ENCODE data around the gene NUP54. TPM values are rescaled to one million over a fixed set of nuclear protein-coding genes. Genes with fewer than 3 reads are reported as not detected.

NUP54 gene
- total and polyA plus RNA-seq, 9 of the 15 experiments (the other 6 are each of a cell fraction or from before 2014, with no cell fraction given) = 29.6 to 115 (median 67.7) TPM

GRCh38 chr4:76096076-76096475, 52.1 kb downstream of the NUP54 start:
- intact Hi-C loops (cut with micrococcal nuclease) (no loop called here), in situ Hi-C loops (cut with MboI) (no loop called here)
- no peak overlapping the region for H3K4me3 ChIP-seq
- no peaks in the 10 kb centered on the region for H3K9me1 ChIP-seq (ENCODE audit: control insufficient read depth, insufficient read depth, low read length)
- H3K27me3 ChIP-seq (ENCODE audit: control insufficient read depth in 2 of 2, insufficient read depth in 2 of 2, low read length in 2 of 2) = no peaks in the 10 kb centered on the region
- CTCF ChIA-PET (ENCODE audit: low intra/inter-chr PET ratio) = no interaction called here
- H3K9ac ChIP-seq (ENCODE audit: insufficient read depth in 1 of 2, low read depth in 2 of 2, low read length in 2 of 2) = no peak overlapping the region
- no peaks in the 10 kb centered on the region for H3K36me3 ChIP-seq (ENCODE audit: control insufficient read depth, insufficient read depth, low read length)
- H3K4me2 ChIP-seq (ENCODE audit: insufficient read depth, low read length) = no peak overlapping the region
- H3K4me1 ChIP-seq (replicated peaks in 1 of 2; ENCODE audit: control insufficient read depth in 2 of 2, insufficient read depth in 2 of 2, low read length in 2 of 2) = peaks cover 0 to under 1% of the 10 kb centered on the region in 2 experiments; a peak in 1 of 5 replicates
- TF ChIP-seq ZNF347 (CRISPR knock-in tag; IDR thresholded peaks at IDR 0.05; ENCODE audit: low read depth) (no peak), MLX (CRISPR knock-in tag; conservative IDR thresholded peaks at IDR 0.05) (no peak), MXD1 (CRISPR knock-in tag; IDR thresholded peaks at IDR 0.05; ENCODE audit: borderline replicate concordance, poor library complexity, severe bottlenecking) (no peak), ZNF384 (IDR thresholded peaks at IDR 0.05; ENCODE audit: low read depth, low read length) (no peak), NCOA4 (IDR thresholded peaks at IDR 0.05; ENCODE audit: partially characterized antibody) (no peak), RFX5 (IDR thresholded peaks at IDR 0.05; ENCODE audit: low read depth, low read length) (no peak), IFI16 (CRISPR knock-in tag; IDR thresholded peaks at IDR 0.05) (no peak), CBX8 (IDR thresholded peaks at IDR 0.05; ENCODE audit: borderline replicate concordance, extremely low read depth, low read depth, low read length, poor library complexity, severe bottlenecking) (no peak), ZNF280B (CRISPR knock-in tag; IDR thresholded peaks at IDR 0.05) (no peak), LCOR (CRISPR knock-in tag; IDR thresholded peaks at IDR 0.05) (no peak), ZZZ3 (IDR thresholded peaks at IDR 0.05) (no peak), TCFL5 (CRISPR knock-in tag; conservative IDR thresholded peaks at IDR 0.05) (no peak), RBM15 (IDR thresholded peaks at IDR 0.05; ENCODE audit: insufficient read depth, low read length) (no peak), RCOR1 (IDR thresholded peaks at IDR 0.05; ENCODE audit: borderline replicate concordance in 1 of 2, low read depth in 2 of 2, low read length in 2 of 2) (no peak), POLR3G (IDR thresholded peaks at IDR 0.05; ENCODE audit: extremely low read depth, insufficient read length, insufficient replicate concordance) (no peak), PTBP1 (IDR thresholded peaks at IDR 0.05; ENCODE audit: low read depth, low read length) (no peak), NFIX (CRISPR knock-in tag; IDR thresholded peaks at IDR 0.05; ENCODE audit: low read depth) (no peak), KAT7 (CRISPR knock-in tag; IDR thresholded peaks at IDR 0.05; ENCODE audit: borderline replicate concordance) (no peak), MAFG (tag; conservative IDR thresholded peaks at IDR 0.05) (no peak), ZNF23 (CRISPR knock-in tag; IDR thresholded peaks at IDR 0.05) (no peak)
- no peak for DNase-seq (ENCODE audit: extremely low read depth in 1 of 4, low spot score in 3 of 4)
- ATAC-seq = no peak
- 26% methylated on average over 3 of the region's 3 CpGs for WGBS (ENCODE audit: insufficient coverage, low coverage, missing lambda C conversion rate)
- POLR2A ChIA-PET = no interaction called here
- FAIRE-seq = no peak
- H2AFZ ChIP-seq (ENCODE audit: low read depth, low read length) = no peak overlapping the region
- no peaks in the 10 kb centered on the region for H3K79me2 ChIP-seq (ENCODE audit: control insufficient read depth, insufficient read depth, low read length)
- no peaks in the 10 kb centered on the region for H3K9me3 ChIP-seq (replicated peaks; ENCODE audit: control insufficient read depth, insufficient read depth, low read depth, low read length)
- H3K27ac ChIP-seq (ENCODE audit: extremely low read depth, low read depth, low read length) = no peak overlapping the region
- BruUV-seq (replicated peaks) = no TSS peak
- no peaks in the 10 kb centered on the region for H4K20me1 ChIP-seq (replicated peaks; ENCODE audit: control insufficient read depth, insufficient read depth, low read length)

Measured in K562 (cell line).